Central memory CD8-positive, alpha-beta T cell (primary cell): ENCODE data around the gene PDLIM5.

ENCODE experiments used
- ATAC-seq: fragments of 150-1000 bp; cut with Tn5 transposase; replicated peaks from 2 replicates; pipeline ENCODE4 v1.10.0; 2022; ENCODE audit warnings: mild to moderate bottlenecking, moderate FRiP score, moderate number of reproducible peaks; ENCODE audit not compliant: poor library complexity, severe bottlenecking; ENCODE audit errors: extremely low read depth
- DNase-seq, 2 donors: peaks; one replicate each; pipeline ENCODE4 v3.0.0; 2021; ENCODE audit warnings: low spot score in 2 of 2
- H3K27ac Mint-ChIP-seq: one replicate; pipeline ENCODE4 v1.8.0; 2022; ENCODE audit warnings: low read depth, mild to moderate bottlenecking, moderate library complexity, mixed read lengths
- H3K27me3 Mint-ChIP-seq: one replicate; pipeline ENCODE4 v1.8.0; 2022; ENCODE audit warnings: mixed read lengths
- H3K36me3 Mint-ChIP-seq: one replicate; pipeline ENCODE4 v1.8.0; 2022; ENCODE audit warnings: mild to moderate bottlenecking, moderate library complexity, mixed read lengths; ENCODE audit not compliant: insufficient read depth
- H3K4me1 Mint-ChIP-seq: one replicate; pipeline ENCODE4 v1.8.0; 2022; ENCODE audit warnings: mixed read lengths
- H3K4me3 Mint-ChIP-seq: one replicate; pipeline ENCODE4 v1.8.0; 2022; ENCODE audit warnings: mild to moderate bottlenecking, moderate library complexity, mixed read lengths
- H3K9me3 Mint-ChIP-seq: one replicate; pipeline ENCODE4 v1.8.0; 2022; ENCODE audit warnings: mixed read lengths

The PDLIM5 gene

DNA sequence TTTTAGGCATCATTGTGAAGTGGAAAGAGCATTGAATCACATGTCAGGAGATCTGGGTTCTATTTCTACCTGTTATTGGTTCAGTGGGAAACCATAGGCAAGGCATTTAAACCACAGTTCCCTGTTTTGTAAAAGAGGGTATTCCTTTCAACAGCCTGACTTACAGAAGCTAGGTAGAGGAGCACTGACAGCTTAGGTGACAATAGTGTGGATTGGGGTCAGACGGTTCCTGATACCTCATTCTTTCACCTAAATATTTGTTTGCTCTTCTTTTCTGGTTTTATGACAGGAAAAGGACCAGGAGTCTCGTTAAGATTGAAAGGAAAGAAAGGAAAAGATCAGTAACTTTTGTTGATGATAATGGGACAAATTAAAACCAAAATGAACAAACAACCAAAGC lies 15.9 kb upstream of the PDLIM5 start:
- Mint-ChIP-seq H3K4me1 (peaks cover 5% of the 10 kb centered on the region), H3K36me3 (no peaks in the 10 kb centered on the region), H3K27me3 (no peaks in the 10 kb centered on the region), H3K9me3 (no peaks in the 10 kb centered on the region), H3K4me3 (no peak overlapping the region), H3K27ac (no peak overlapping the region)
- no peak for ATAC-seq
- DNase-seq: no peak

DNA sequence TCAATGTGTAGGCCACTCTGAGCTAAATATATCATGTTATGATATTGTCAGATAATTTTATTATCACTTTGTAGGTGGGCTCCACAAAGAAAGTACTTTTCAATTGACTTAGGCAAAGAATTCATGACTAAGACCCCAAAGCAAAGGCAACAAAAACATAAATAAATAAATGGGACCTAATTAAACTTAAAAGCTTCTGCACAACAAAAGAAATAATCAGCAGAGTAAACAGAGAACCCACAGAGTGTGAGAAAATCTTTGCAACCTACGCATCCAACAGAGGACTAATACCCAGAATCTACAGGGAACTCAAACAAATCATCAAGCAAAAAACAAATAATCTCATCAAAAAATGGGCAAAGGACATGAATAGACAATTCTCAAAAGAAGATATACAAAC lies 15.2 kb upstream of the PDLIM5 start:
- ATAC-seq (no peak), DNase-seq (no peak)
- Mint-ChIP-seq H3K27ac (no peak overlapping the region), H3K4me3 (no peak overlapping the region), H3K36me3 (no peaks in the 10 kb centered on the region), H3K4me1 (peaks cover 5% of the 10 kb centered on the region), H3K27me3 (no peaks in the 10 kb centered on the region), H3K9me3 (no peaks in the 10 kb centered on the region)

DNA sequence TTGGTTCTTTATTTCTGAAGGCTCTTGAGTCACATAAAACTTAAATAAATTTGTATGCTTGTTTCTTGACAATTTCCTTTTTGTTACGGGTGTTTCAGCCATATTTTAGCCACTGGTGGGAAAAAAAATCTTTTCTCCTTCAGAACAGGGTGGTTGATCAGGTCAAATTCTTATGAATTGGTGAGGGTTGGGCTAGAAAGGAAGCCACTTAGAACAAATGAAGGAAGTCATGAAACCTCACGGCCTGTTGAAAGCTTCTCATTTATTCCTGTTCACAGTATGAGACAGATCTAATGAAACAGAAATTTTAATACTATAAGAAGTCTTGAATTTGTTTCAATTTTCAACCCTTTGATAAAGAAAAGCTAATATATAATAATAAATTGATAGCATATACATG lies 12.1 kb upstream of the PDLIM5 start:
- no peak overlapping the region for H3K27ac Mint-ChIP-seq
- no peak for DNase-seq
- ATAC-seq: no peak
- no peaks in the 10 kb centered on the region for H3K27me3 Mint-ChIP-seq
- no peaks in the 10 kb centered on the region for H3K9me3 Mint-ChIP-seq
- H3K36me3 Mint-ChIP-seq: no peaks in the 10 kb centered on the region
- no peak overlapping the region for H3K4me3 Mint-ChIP-seq
- peaks cover 5% of the 10 kb centered on the region for H3K4me1 Mint-ChIP-seq

GRCh38 chr4:94441838-94442237 lies 9.9 kb upstream of the PDLIM5 start:
- Mint-ChIP-seq H3K27me3 (peaks cover 10% of the 10 kb centered on the region), H3K36me3 (no peaks in the 10 kb centered on the region), H3K9me3 (no peaks in the 10 kb centered on the region), H3K4me1 (peaks cover 5% of the 10 kb centered on the region), H3K27ac (no peak overlapping the region), H3K4me3 (no peak overlapping the region)
- DNase-seq (no peak), ATAC-seq (no peak)

DNA sequence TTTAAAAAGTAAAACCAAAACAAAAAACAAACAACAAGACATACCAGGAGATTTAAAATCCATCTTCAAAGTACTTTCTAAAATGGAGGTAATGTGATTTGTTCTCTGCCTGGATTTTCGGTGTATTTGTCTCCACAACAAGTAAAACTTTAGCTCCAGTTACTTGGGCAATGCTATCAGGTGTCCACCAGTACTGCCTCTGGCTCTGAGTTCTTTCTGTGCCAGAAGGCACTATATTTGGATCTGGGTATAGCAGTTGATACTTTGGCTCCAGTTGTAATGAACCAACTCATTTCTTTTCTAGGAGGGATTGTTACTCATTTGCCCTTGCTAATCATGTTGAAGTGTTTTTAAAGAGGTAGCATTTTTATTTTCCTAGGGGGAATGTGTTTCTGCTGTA lies 9.5 kb upstream of the PDLIM5 start:
- no peaks in the 10 kb centered on the region for H3K36me3 Mint-ChIP-seq
- no peak for DNase-seq
- H3K4me1 Mint-ChIP-seq: peaks cover 5% of the 10 kb centered on the region
- peaks cover 14% of the 10 kb centered on the region for H3K27me3 Mint-ChIP-seq
- ATAC-seq: no peak
- H3K9me3 Mint-ChIP-seq: no peaks in the 10 kb centered on the region
- no peak overlapping the region for H3K4me3 Mint-ChIP-seq
- no peak overlapping the region for H3K27ac Mint-ChIP-seq

DNA sequence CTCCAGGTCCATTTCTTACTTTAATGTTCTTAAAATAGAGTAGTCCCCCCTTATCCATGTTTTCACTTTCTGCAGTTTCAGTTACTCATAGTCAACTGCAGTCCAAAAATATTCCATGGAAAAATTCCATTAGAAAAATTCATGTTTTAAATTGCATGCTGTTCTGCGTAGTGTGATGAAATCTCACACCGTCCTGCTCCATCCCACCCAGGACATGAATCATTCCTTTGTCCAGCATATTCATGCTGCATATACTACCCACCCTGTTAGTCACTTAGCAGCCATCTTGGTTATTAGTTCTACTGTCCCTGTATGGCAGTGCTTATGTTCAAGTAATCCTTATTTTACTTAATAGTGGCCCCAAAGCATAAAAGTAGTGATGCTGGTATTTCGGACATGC lies 5.4 kb upstream of the PDLIM5 start:
- Mint-ChIP-seq H3K27me3 (peaks cover 36% of the 10 kb centered on the region), H3K27ac (no peak overlapping the region), H3K36me3 (no peaks in the 10 kb centered on the region), H3K4me3 (no peak overlapping the region), H3K4me1 (peaks cover 5% of the 10 kb centered on the region), H3K9me3 (no peaks in the 10 kb centered on the region)
- ATAC-seq (no peak), DNase-seq (no peak)

DNA sequence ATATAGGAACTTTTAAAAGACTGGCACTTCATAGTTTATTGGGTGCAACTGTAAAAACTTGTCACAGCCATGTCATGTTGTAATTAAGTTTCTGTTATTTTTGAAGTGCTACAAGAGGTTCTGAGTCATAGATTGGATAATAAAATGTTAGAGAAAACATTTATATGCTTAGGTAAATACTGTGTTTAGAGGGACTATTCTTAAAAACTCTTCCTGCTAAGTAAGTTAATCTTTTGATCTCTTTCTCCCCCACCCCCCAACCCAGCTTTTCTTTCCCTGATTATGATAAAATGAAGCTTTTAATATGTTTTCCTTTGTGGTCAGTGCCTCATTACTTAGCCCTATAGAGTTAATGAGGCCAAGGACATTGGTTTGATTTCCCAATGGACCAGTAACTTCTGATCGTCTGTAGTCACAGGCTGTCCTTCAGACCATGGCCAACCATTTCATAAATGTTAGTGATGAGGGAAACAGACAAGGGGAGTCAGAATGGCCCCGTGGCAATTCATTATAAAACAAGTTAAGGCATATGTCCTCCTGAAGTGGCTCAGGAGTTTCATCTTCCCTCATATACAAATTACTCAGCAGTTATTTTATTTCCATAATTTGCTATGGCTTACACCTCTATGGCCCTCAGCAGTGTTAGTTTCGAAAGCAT lies 3.9 kb upstream of the PDLIM5 start:
- no peak overlapping the region for H3K27ac Mint-ChIP-seq
- no peak for ATAC-seq
- H3K9me3 Mint-ChIP-seq: no peaks in the 10 kb centered on the region
- peaks cover 14% of the 10 kb centered on the region for H3K4me1 Mint-ChIP-seq
- H3K36me3 Mint-ChIP-seq: peaks cover 2% of the 10 kb centered on the region
- no peak for DNase-seq
- peaks cover 36% of the 10 kb centered on the region for H3K27me3 Mint-ChIP-seq
- H3K4me3 Mint-ChIP-seq: no peak overlapping the region

DNA sequence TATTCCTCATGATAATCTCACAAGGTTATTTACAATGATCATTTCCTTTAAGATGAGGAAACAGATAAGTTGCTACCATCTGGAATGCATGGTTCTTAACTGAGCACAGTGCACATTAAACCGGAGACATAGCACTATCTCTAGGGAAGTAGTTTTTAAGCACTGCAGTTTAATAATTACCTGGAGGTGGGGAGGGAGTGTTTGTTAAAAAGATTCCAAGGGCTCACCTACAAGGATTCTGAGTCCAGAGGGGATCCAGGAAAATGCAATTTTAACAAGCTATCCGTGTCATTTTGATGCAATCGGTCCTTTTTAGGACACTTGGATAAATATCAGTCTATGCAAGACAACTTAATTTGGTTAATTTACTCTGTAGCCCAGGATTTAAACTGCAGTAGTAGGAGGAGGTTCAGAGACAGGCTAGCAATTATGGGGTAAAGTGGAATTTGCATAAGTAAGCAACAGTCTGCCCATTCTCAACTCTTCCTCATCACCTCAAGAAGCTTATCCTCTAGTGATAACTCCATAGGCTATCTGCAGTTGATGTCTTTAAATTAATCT lies 2.8 kb upstream of the PDLIM5 start:
- ATAC-seq (no peak), DNase-seq (no peak)
- peaks cover 4% of the 10 kb centered on the region for H3K36me3 Mint-ChIP-seq
- H3K4me1 Mint-ChIP-seq: peaks cover 24% of the 10 kb centered on the region
- H3K9me3 Mint-ChIP-seq: no peaks in the 10 kb centered on the region
- no peak overlapping the region for H3K27ac Mint-ChIP-seq
- no peak overlapping the region for H3K4me3 Mint-ChIP-seq
- H3K27me3 Mint-ChIP-seq: peaks cover 36% of the 10 kb centered on the region

- H3K4me3 Mint-ChIP-seq: peak overlapping the region; percentile 88
- ATAC-seq: peak; percentile 4
- DNase-seq: no peak
- H3K27ac Mint-ChIP-seq: peak overlapping the region; percentile 50
- H3K4me1 Mint-ChIP-seq: peaks cover 30% of the 10 kb centered on the region
- H3K9me3 Mint-ChIP-seq: no peaks in the 10 kb centered on the region
- H3K27me3 Mint-ChIP-seq: peaks cover 33% of the 10 kb centered on the region
- peaks cover 6% of the 10 kb centered on the region for H3K36me3 Mint-ChIP-seq
Observed at GRCh38 chr4:94451051-94451694, 569 bp upstream of the PDLIM5 start.

- peaks cover 18% of the 10 kb centered on the region for H3K27me3 Mint-ChIP-seq
- peaks cover 6% of the 10 kb centered on the region for H3K36me3 Mint-ChIP-seq
- H3K4me3 Mint-ChIP-seq: peak overlapping the region; percentile 88
- DNase-seq: no peak
- H3K9me3 Mint-ChIP-seq: no peaks in the 10 kb centered on the region
- peak overlapping the region; percentile 16 for H3K27ac Mint-ChIP-seq
- peaks cover 33% of the 10 kb centered on the region for H3K4me1 Mint-ChIP-seq
- no peak for ATAC-seq
Observed at GRCh38 chr4:94452476-94453371, 982 bp downstream of the PDLIM5 start.

GRCh38 chr4:94453391-94453963 lies 1.7 kb downstream of the PDLIM5 start:
- H3K4me3 Mint-ChIP-seq: no peak overlapping the region
- no peaks in the 10 kb centered on the region for H3K9me3 Mint-ChIP-seq
- DNase-seq: no peak
- H3K36me3 Mint-ChIP-seq: peaks cover 6% of the 10 kb centered on the region
- peaks cover 10% of the 10 kb centered on the region for H3K27me3 Mint-ChIP-seq
- peaks cover 36% of the 10 kb centered on the region for H3K4me1 Mint-ChIP-seq
- ATAC-seq: no peak
- H3K27ac Mint-ChIP-seq: peak overlapping the region; percentile 16

- no peak for ATAC-seq
- Mint-ChIP-seq H3K27me3 (peaks cover under 1% of the 10 kb centered on the region), H3K4me3 (no peak overlapping the region), H3K4me1 (peaks cover 43% of the 10 kb centered on the region), H3K27ac (no peak overlapping the region), H3K9me3 (no peaks in the 10 kb centered on the region), H3K36me3 (peaks cover 6% of the 10 kb centered on the region)
- no peak for DNase-seq
Observed at GRCh38 chr4:94454405-94454804, 2.7 kb downstream of the PDLIM5 start.
